Peyer's patch (tissue), 4 donors: Measurements from ENCODE around the gene SMIM1.

ENCODE experiments used
- CTCF ChIP-seq, 6 experiments: fragments of 450-650 bp in 4 of 6; fragments of 200-600 bp in 2 of 6; sonication (generic) in 1 of 6; IDR thresholded peaks; one replicate each; pipeline ENCODE4 v1.5.1; 2017 to 2019; ENCODE audit warnings: antibody characterized with exemption in 6 of 6, mild to moderate bottlenecking in 3 of 6, moderate library complexity in 1 of 6
- POLR2A ChIP-seq, 2 donors: fragments of 450-650 bp; IDR thresholded peaks; one replicate each; pipeline ENCODE4 v1.5.1; 2017; ENCODE audit warnings: antibody characterized with exemption in 2 of 2, mild to moderate bottlenecking in 2 of 2, moderate library complexity in 2 of 2

DNA sequence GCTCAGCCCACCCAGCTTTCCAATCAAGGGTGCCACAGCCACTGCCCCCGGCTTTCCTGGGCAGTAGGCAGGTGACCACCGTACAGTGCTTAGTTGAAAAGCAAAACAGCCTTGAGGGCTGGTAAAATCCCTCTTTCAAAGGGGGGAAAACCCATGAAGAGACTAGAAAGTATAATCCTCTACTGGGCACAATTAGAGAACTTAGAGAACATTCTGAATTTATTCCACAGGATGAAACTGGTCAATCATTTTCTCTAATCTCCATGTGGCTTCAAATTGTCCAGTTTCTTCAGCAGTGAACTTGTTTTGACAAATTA lies 39.0 kb downstream of the SMIM1 start:
- TF ChIP-seq CTCF (IDR thresholded peaks at IDR 0.05): no peak
- TF ChIP-seq POLR2A (IDR thresholded peaks at IDR 0.05): no peak
